ENCODE measurements around the gene TSPAN17. TPM values are rescaled to one million over a fixed set of nuclear protein-coding genes. Genes with fewer than 3 reads are reported as not detected.

Gene TSPAN17
- total and polyA plus RNA-seq, 10 of the 15 experiments (the other 5 are each of a cell fraction or from before 2014, with no cell fraction given), result 0.24 to 17.1 (median 10.4) TPM

DNA sequence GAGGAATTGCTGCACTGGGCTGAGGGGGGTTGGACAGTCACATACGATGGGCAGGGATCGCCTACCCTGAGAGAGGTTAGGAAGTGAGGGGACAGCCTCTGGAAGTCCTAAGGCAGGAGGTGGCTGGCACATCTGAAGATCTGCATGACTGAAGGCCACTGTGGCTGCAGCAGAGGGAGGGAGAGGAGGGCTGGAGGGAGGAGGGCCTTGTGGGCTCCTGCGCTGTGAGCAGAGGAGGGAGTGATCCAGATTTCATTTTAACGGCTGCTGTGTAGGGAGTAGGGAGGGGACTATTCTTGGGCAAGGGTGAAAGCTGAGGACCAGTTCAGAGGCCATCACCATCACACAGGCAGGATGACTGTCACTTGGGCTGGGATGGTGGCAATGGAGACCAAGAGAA, 9.7 kb upstream of the TSPAN17 start:
- ChIA-PET RAD21 (ENCODE audit: unreplicated experiment) (no interaction called here), SMC1A (ENCODE audit: uncharacterized antibody, unreplicated experiment) (no interaction called here), POLR2A (no interaction called here), CTCF (no interaction called here)
- FAIRE-seq (no peak), DNase-seq (ENCODE audit: low read depth, low spot score) (no peak), ATAC-seq (no peak)
- Histone ChIP-seq H3K4me2 (ENCODE audit: control insufficient read depth, insufficient read depth) (no peak overlapping the region), H3K27me3 (replicated peaks in 1 of 2; ENCODE audit: control insufficient read depth in 2 of 2, insufficient read depth in 2 of 2, low read length in 1 of 2) (peaks cover 0 to 1% of the 10 kb centered on the region in 2 experiments; a peak in 2 of 4 replicates), H3K79me2 (ENCODE audit: control insufficient read depth, insufficient read depth, low read length) (no peaks in the 10 kb centered on the region), H3K27ac (ENCODE audit: control insufficient read depth, insufficient read depth) (no peak overlapping the region), H3K4me1 (ENCODE audit: control insufficient read depth, insufficient read depth, low read length) (peaks cover 13% of the 10 kb centered on the region), H3K4me3 (no peak overlapping the region), H3K9me3 (replicated peaks; ENCODE audit: control insufficient read depth, insufficient read depth, low read length) (no peaks in the 10 kb centered on the region; the same call in 2 of the 3 replicates), H4K20me1 (ENCODE audit: control insufficient read depth, insufficient read depth) (no peaks in the 10 kb centered on the region), H2AFZ (ENCODE audit: control insufficient read depth, low read depth, low read length) (no peak overlapping the region), H3K36me3 (ENCODE audit: control insufficient read depth in 2 of 2, insufficient read depth in 2 of 2, low read length in 1 of 2) (no peaks in the 10 kb centered on the region), H3K9ac (ENCODE audit: control insufficient read depth, insufficient read depth, low read length) (no peak overlapping the region)
- 84% methylated on average over 4 of the region's 4 CpGs for WGBS (ENCODE audit: insufficient coverage, insufficient replicate concordance, low lambda C conversion rate, missing lambda C conversion rate)
- no TSS peak for BruUV-seq (replicated peaks)
- in situ Hi-C loops (cut with MboI), result no loop called here
- TF ChIP-seq ATF7 (IDR thresholded peaks at IDR 0.05; ENCODE audit: low read depth), result no peak
- TF ChIP-seq NR2C2 (IDR thresholded peaks at IDR 0.05; ENCODE audit: borderline replicate concordance, control insufficient read depth, insufficient read length, low read depth), result no peak
- no peak for TF ChIP-seq POLR2AphosphoS2 (IDR thresholded peaks at IDR 0.05; ENCODE audit: low read depth, low read length)
- TF ChIP-seq, protein P1, sequence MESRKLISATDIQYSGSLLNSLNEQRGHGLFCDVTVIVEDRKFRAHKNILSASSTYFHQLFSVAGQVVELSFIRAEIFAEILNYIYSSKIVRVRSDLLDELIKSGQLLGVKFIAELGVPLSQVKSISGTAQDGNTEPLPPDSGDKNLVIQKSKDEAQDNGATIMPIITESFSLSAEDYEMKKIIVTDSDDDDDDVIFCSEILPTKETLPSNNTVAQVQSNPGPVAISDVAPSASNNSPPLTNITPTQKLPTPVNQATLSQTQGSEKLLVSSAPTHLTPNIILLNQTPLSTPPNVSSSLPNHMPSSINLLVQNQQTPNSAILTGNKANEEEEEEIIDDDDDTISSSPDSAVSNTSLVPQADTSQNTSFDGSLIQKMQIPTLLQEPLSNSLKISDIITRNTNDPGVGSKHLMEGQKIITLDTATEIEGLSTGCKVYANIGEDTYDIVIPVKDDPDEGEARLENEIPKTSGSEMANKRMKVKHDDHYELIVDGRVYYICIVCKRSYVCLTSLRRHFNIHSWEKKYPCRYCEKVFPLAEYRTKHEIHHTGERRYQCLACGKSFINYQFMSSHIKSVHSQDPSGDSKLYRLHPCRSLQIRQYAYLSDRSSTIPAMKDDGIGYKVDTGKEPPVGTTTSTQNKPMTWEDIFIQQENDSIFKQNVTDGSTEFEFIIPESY (IDR thresholded peaks at IDR 0.05), result no peak
- no peak for TF ChIP-seq GATAD2B (conservative IDR thresholded peaks at IDR 0.05; ENCODE audit: low read depth)
- TF ChIP-seq ZNF592 (IDR thresholded peaks at IDR 0.05), result no peak
- TF ChIP-seq ZNF274 (IDR thresholded peaks at IDR 0.05; ENCODE audit: insufficient read depth, insufficient read length), result no peak
- TF ChIP-seq POLR2AphosphoS5 (IDR thresholded peaks at IDR 0.05; ENCODE audit: low read length), result no peak
- intact Hi-C loops (cut with micrococcal nuclease; ENCODE audit: unreplicated experiment), result no loop called here
